ENCODE measurements around the gene P4HA2.

The P4HA2 gene

DNA sequence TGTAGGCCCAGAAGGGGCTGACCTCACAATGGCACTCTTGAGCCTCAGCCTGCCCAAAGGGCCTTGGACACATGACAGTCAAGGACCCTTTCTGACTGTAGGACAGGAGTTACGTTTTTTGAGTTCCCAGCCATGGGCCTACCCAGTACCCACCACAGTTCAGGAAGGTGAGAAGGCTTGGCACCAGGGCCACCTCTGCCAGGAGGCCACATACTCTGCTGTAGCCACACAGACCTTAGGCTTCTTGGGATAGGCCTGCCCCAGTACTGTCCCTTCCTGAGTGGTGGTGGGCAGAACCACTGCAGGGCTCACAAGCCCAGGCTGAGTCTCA, 42.6 kb upstream of the P4HA2 start:
- DNase-seq (ENCODE audit: low spot score) = peak; percentile 16
- no peak for ATAC-seq (ENCODE audit: low read depth)
- Histone ChIP-seq H3K4me3 (ENCODE audit: severe bottlenecking) (no peak overlapping the region), H3K4me1 (ENCODE audit: insufficient read depth, poor library complexity, severe bottlenecking) (peaks cover 10% of the 10 kb centered on the region), H3K27ac (ENCODE audit: poor library complexity, severe bottlenecking) (no peak overlapping the region), H3K36me3 (ENCODE audit: low read depth) (peaks cover 37% of the 10 kb centered on the region), H3K27me3 (ENCODE audit: insufficient read depth, poor library complexity, severe bottlenecking) (no peaks in the 10 kb centered on the region), H3K9me3 (ENCODE audit: severe bottlenecking) (no peaks in the 10 kb centered on the region)
- TF ChIP-seq, protein P1, sequence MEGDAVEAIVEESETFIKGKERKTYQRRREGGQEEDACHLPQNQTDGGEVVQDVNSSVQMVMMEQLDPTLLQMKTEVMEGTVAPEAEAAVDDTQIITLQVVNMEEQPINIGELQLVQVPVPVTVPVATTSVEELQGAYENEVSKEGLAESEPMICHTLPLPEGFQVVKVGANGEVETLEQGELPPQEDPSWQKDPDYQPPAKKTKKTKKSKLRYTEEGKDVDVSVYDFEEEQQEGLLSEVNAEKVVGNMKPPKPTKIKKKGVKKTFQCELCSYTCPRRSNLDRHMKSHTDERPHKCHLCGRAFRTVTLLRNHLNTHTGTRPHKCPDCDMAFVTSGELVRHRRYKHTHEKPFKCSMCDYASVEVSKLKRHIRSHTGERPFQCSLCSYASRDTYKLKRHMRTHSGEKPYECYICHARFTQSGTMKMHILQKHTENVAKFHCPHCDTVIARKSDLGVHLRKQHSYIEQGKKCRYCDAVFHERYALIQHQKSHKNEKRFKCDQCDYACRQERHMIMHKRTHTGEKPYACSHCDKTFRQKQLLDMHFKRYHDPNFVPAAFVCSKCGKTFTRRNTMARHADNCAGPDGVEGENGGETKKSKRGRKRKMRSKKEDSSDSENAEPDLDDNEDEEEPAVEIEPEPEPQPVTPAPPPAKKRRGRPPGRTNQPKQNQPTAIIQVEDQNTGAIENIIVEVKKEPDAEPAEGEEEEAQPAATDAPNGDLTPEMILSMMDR (IDR thresholded peaks at IDR 0.05; ENCODE audit: poor library complexity, severe bottlenecking) = no peak

DNA sequence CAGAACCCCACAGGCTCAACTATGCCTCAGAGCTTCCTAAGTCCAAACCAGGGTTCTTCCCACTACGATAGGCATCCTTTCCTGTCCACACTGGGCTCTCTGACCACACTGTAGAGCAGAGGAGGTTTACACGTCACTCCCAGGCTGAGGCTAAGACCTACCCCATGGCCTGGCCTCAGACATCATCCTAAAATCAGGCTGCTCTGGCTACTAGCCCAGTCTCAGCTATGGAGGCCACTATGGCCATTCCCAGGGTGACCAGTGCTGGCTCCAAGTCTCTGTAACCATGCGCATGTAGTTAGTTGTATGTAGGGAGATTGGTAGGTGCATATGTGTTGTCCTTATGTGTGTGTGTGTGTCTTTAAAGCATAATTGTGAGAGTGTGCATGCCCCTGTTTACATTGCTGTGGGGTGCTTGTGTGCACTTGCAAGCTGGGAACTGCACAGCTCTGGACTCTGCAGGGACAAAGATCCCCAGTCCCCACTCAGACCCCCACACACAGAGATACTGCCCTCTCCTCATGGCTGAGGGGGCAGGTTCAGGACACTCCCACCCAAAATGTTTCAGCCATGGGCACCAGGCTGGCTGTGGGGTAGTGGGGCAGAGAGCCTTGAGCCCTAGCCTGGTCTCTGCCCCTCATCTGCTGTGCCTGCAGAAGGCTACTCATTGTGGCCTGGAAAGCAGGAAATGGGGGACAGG, 42.1 kb upstream of the P4HA2 start:
- Histone ChIP-seq H3K27ac (ENCODE audit: poor library complexity, severe bottlenecking) (no peak overlapping the region), H3K4me3 (ENCODE audit: severe bottlenecking) (no peak overlapping the region), H3K9me3 (ENCODE audit: severe bottlenecking) (no peaks in the 10 kb centered on the region), H3K36me3 (ENCODE audit: low read depth) (peaks cover 37% of the 10 kb centered on the region), H3K4me1 (ENCODE audit: insufficient read depth, poor library complexity, severe bottlenecking) (peaks cover 15% of the 10 kb centered on the region), H3K27me3 (ENCODE audit: insufficient read depth, poor library complexity, severe bottlenecking) (no peaks in the 10 kb centered on the region)
- ATAC-seq (ENCODE audit: low read depth) = no peak
- peak; percentile 34 for DNase-seq (ENCODE audit: low spot score)
- TF ChIP-seq, protein P1 (IDR thresholded peaks at IDR 0.05; ENCODE audit: poor library complexity, severe bottlenecking) = no peak

DNA sequence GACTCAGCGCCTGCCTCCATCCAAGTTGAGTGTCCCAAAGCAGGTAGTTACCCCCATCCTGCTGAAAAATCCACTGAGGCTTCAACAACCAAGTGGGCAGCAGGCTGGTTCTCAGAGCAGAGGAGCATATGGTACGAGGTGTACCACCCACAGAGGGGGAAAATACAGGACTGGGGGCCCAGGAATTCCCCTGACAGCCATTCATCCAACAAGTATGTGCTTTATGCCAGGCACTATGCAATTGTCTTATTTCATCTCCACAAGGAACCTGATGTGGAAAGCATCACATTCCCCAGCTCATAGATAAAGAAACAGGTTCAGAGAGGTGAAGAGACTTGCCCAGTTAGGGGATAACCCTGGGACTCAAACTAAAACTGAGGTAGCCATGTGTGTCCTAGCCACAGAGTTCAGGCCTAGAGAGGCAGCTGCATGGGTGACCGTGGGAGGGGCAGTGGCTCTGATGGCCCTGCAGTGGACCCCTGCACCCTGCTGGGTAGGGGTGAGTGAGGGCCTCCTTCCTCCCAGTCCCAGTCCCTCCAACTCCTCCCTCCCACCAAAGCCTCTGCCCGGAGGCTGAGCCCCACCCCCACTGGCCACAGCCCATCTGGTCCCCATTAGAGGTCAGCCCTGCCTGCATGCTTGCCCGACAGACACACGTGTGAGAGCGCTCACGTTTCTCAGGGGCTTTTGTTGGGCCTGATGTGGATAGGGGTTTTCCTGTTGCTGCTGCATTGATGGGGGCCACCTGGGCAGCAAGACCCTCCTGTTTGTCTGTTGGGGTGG, 41.3 kb upstream of the P4HA2 start:
- Histone ChIP-seq H3K9me3 (ENCODE audit: severe bottlenecking) (no peaks in the 10 kb centered on the region), H3K4me1 (ENCODE audit: insufficient read depth, poor library complexity, severe bottlenecking) (peaks cover 18% of the 10 kb centered on the region), H3K4me3 (ENCODE audit: severe bottlenecking) (no peak overlapping the region), H3K36me3 (ENCODE audit: low read depth) (peaks cover 37% of the 10 kb centered on the region), H3K27me3 (ENCODE audit: insufficient read depth, poor library complexity, severe bottlenecking) (no peaks in the 10 kb centered on the region), H3K27ac (ENCODE audit: poor library complexity, severe bottlenecking) (no peak overlapping the region)
- TF ChIP-seq, protein P1 (IDR thresholded peaks at IDR 0.05; ENCODE audit: poor library complexity, severe bottlenecking) = no peak
- no peak for DNase-seq (ENCODE audit: low spot score)
- ATAC-seq (ENCODE audit: low read depth) = no peak

DNA sequence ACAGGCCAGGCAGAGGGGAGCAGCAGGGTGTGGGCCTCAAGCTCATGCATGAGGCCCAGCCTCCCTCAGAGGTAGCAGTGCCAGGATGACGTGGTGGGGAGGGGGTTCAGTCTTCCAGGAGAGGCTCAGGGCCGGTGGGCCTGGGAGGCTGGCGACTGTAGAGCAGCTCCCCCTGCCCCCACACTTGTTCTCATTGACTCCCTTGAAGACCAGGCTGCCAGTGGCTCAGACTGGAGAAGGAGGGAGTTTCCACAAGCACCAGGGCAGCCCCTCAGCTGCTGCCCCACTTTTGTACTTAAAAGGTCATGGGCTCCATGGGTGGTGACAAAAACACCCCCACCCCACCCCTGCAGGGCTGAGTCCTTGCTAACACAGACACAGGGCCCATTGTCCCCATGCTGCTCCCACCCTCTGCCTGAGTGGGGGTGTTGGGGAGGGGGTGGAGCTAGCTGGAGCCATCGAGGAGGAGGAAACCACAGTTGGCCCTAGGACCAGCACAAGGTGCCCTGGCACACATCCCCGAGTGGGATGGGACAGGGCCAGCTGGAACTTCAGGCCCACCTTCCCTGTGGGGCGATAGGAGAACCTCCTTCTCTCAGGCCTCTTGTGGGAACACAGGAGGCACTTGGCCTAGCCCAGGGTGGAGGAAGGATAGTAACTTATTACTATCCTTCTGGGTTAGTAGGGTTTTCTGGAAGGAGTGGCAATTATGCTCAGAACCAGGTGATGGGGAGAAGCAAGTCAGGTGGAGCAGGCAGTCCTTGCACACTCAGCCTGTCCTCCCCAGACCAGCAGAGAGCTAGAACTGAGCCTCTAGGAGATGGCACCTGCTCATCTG, 40.5 kb upstream of the P4HA2 start:
- no peaks in the 10 kb centered on the region for H3K27me3 ChIP-seq (ENCODE audit: insufficient read depth, poor library complexity, severe bottlenecking)
- ATAC-seq (ENCODE audit: low read depth) (no peak), DNase-seq (ENCODE audit: low spot score) (peak; percentile 63)
- TF ChIP-seq, protein P1 (IDR thresholded peaks at IDR 0.05; ENCODE audit: poor library complexity, severe bottlenecking) = no peak
- H3K4me1 ChIP-seq (ENCODE audit: insufficient read depth, poor library complexity, severe bottlenecking) = peaks cover 26% of the 10 kb centered on the region
- no peak overlapping the region for H3K4me3 ChIP-seq (ENCODE audit: severe bottlenecking)
- no peaks in the 10 kb centered on the region for H3K9me3 ChIP-seq (ENCODE audit: severe bottlenecking)
- no peak overlapping the region for H3K27ac ChIP-seq (ENCODE audit: poor library complexity, severe bottlenecking)
- peaks cover 32% of the 10 kb centered on the region for H3K36me3 ChIP-seq (ENCODE audit: low read depth)

Measured in RWPE2 (cell line).